T1000 (cell line): ENCODE data around the gene ZNF625.
A peak's percentile ranks its signal among the peaks of the same experiment; 100 is the strongest.

Experiments
- DNase-seq: peaks from one replicate; lab custom pipeline; 2025; ENCODE audit warnings: mixed read lengths; lab: John Stamatoyannopoulos, UW

The ZNF625 gene

DNA sequence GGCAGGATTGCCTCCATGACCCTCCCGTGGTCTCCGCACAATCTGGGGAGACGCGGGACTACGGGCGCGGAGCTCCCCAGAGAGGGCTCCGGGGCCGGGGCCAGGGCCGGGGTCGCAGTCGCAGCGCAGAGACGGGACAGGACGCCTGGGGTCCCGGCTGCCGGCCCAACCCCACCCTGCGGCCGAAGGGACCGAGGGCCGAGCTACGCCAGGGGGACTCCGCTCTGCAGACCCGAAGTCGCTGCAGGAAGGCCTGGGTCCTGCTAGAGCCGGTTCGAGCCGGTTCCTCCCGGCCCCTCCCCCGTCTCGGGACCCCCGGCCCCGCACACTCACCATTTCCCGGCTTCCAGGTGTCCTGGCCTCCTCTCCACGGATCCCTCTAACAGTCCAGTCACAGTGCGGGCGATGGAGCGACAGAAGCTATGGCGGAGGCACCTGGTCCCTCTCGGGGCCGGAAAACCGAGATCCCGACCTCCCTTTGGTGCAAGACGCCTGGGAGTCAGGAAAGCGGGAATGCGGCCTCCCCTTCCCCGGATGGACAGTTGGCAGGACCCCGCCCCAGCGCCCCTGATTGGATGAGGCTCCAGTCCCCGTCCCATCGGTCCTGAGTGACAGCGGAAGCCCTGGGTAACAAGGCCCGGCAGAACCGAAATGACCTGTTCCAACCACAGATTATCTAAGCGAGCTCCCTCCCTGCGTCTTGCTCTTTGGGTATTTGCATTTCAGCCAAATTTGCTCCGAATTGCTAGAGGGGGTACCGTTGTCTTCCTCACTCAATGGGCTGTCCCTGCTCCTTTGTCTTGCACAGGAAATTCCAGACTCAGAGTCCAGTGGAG is at the start of gene ZNF625:
ZNF625 (minus strand) TSS at position 512 of the 836 bp plus-strand sequence; CDS start at position 336, 176 bp downstream.
- peak; percentile 75 for DNase-seq

DNA sequence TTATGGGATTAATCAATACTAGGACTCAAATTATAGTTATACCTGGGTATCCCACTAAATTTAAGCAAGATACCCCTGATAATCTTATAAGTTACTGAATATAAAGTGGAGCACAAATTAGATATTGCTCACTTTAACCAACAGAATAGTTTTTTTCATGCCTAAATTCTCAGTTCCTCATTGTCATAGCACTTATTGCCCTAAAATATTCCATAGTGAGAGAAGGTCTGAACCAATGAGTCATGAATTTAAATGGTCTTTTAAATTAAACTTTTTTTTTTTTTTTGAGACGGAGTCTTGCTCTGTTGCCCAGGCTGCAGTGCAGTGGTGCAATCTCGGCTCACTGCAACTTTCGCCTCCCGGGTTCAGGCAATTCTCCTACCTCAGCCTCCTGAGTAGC is 48.8 kb upstream of the ZNF625 start:
- no peak for DNase-seq

DNA sequence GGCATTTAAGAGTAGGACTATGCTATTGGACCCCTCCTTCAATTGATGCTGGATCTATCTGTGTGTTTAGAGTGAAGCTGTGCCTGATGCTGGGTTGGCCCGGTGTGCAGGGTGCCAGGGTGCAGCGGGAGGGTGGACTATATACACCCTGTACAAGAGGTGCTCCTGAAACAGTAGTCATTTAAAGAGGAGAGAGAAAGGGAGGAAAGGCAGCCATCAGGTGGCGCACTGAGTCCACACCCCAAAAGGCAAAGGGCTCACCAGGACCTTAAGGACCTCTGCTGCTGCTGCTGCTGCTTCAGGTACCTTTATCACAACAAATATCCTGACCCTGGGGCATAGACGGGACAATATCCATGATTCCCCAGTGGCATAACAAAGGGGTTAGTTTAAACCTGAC is 45.7 kb upstream of the ZNF625 start:
- no peak for DNase-seq

DNA sequence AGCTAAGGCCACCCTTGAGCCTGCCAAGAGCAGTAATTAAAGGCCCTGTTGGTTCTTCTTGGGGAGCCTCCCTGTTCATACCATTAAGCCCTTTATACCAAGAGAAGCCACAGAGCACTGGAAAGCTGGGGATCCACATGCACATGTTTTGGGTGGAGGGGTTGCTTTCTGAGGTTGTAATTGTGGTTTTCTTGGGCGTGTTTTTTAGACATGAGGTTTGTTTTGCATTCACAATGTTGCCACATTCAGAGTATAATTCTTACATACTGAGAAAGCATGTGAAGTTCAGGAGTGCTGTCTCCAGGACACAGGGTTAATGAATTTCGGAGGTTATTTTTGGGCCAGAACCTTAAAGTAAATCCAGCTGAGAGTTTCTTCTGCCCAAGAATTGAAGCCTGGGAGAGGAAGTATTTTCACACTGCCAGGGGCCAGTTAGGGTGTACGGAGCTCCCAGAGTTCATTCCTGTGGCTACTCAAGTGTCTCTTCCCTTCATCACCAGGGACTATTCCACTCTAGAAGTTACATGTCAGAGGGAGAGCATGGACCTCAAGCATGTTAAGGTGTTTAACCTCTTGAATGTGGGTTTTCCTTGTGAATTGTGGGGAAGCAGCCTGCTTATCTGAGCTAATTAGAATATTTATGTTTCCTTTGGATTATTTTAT is 43.4 kb upstream of the ZNF625 start:
- no peak for DNase-seq

DNA sequence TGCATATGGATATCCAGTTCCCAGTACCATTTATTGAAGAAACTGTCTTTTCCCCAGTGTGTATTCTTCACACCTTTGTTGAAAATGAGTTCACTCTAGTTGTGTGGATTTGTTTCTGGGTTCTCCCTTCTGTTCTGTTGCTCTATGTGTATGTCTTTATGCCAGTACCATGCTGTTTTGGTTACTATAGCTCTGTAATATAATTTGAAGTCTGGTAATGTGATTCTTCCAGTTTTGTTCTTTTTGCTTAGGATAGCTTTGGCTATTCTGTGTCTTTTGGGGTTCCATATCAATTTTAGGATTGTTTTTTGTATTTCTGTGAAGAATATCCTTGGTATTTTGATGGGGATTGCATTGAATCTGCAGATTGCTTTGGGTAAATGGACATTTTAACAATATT is 41.6 kb upstream of the ZNF625 start:
- DNase-seq: no peak

DNA sequence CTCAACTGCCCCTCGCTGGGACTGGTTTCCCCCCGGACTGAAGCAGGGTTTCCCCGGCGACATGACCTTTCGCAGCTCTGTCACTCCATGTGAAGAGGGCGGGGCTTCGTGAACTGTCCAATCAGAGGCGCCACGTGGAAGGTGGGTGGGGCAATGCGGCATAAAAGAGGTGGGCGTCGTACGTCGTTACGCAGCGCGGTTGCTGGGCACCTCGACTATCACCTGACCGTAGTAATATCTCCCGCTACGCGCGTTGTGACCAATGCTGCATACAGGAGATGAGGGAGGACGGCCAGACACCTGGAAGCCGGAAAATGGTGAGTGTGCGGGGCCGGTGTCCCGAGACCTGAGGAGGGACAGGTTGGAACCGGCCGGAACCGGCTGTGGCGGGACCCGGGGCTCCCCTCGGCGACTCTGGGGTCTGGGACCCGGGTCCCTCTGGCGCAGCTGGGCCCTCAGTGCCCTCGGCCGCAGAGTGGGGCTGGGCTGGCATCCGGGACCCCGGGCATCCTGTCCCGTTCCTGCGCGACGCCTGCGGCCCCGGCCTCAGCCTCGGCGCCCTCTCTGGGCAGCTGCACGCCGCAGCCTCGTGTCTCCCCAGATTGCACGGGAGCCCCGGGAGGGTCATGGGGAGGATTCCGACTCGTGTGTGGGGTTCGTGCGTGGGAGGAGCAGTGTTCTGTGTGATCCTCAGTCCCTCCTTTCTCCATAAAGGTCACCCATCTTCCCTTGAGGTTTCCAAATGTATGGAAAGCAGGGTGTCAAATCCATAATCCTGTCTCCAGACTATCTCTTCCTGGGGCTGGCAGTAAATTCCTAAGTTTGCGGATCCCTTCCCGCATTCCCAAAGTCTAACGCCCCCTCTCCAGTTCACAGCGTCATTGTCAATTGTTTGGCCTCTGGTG is 38.5 kb upstream of the ZNF625 start:
- DNase-seq: peak; percentile 89

DNA sequence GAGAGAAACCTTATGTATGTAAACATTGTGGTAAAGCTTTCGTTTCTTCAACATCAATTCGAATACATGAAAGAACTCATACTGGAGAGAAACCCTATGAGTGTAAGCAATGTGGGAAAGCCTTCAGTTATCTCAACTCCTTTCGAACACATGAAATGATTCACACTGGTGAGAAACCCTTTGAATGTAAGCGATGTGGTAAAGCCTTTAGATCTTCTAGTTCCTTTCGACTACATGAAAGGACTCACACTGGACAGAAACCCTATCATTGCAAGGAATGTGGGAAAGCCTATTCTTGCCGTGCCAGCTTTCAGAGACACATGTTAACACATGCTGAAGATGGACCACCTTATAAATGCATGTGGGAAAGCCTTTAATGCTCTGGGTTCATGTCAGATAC is 31.1 kb upstream of the ZNF625 start:
- DNase-seq: no peak

DNA sequence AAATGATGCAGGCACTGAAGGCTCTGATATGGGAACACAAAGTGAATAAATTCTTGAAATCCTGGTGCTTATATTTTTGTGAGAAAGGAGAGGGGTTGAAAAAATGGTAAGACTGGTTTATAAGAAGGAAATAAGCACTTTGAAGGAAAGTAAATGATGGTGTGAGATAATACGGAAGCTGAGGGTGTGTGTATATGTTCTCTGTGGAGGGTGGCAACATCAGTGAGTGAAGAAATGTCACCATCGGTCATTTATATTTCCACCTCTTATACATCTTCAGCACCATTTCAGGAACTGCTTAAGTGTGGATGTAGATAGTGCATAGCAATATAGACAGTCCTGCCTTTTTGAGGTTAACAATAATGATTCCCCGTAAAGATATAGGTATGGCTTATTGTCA is 23.8 kb upstream of the ZNF625 start:
- no peak for DNase-seq

DNA sequence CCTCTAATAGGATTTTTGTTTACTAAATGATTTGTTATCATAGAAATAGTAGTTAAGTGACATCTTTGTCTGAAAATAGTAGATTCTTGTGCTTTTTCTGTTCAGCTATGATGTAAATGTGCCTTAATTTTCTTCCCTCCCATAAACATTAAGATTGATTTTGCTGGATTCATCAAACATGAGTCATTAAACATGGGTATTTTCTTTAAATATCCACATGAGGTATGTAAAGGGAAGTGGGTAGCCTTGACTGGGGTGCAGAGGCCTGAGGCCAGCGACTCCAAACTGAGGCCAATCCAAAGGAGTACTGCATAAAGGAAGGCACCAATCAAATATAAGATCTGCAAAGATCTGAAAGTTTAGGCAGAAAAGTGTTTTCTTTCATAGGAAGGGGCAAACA is 10.1 kb upstream of the ZNF625 start:
- no peak for DNase-seq

DNA sequence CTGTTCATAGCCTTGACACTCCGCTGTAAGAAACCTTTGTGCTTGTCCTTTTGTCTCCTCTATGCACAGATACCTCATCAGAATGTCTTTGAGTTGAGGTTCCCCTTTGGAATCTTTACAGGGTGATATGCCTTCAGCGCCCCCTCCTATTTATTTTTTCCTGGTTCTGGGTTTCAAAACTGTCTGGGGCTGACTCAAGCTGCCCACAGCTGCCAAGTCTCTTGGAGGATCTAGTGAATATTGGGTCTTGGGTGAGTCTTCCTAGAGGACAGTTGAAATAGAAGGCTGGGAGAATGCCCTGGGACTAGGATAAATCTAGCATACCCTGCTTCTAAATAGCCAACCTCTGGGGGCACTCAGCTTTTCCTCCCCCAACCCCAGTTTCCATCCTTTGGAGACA is 7.3 kb upstream of the ZNF625 start:
- DNase-seq: no peak

DNA sequence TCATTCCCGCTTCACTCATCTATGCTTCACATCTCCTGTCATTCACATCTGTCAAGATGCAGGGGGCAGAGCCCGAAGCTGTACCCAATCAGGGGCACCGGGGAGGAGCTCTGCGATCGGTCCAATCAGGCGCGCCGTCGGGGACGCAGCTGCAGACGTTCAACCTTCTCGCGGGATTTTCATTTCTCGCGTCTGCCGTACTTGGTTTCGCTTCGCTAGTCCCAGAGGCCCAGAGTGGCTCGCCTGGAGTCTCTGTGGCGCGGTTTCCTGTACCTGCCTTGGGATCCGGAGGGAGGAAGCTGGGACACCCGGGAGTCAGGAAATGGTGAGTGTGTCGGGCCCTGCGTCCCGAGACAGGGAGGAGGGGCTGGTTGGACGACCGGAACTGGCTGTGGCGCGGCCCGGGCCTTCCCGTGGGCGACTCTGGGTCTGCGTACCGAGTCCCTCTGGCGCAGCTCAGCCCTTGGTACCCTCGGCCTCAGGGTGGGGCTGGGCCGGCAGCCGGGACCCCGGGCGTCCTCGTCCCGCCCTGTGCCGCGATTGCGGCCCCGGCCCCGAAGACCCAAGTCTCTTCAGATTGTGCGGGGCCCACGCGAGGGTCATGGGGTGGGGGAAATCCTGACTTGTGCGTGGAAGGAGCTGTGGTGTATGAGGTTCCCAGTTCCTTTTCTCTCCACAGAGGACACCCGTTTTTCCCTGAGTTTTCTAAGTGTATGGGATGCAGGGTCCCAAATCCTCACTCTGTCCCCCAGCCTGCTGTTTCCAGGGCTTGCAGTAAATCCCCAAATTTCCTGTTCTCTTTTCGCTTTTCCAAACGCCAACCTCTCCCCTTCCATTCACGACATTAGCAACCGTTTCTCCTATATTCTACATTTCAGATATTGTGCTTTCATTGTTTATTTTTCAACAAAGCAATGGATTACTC is 6.6 kb upstream of the ZNF625 start, which contains the start of gene ZNF136:
ZNF136 (plus strand) TSS at position 215 of the 925 bp plus-strand sequence; CDS start at position 323, 108 bp downstream.
- DNase-seq: peak; percentile 79

DNA sequence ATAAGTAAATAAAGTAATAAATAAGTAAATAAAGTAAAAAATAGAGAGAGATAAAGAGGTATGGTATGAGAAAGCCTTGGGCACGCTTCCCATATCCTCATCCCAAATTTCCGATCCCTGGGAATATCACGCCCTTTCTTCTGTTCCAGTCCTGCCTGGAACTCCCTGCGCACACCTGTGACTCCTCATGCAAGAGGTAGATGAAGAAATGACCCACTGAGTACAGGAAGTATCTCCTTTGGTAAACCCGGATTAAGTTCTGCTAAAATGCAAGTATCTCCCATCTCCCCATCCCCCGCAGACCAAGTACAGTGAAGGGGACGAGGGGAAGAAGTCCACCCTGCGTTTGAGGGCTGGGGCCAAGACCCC is 6.0 kb upstream of the ZNF625 start:
- DNase-seq: no peak

DNA sequence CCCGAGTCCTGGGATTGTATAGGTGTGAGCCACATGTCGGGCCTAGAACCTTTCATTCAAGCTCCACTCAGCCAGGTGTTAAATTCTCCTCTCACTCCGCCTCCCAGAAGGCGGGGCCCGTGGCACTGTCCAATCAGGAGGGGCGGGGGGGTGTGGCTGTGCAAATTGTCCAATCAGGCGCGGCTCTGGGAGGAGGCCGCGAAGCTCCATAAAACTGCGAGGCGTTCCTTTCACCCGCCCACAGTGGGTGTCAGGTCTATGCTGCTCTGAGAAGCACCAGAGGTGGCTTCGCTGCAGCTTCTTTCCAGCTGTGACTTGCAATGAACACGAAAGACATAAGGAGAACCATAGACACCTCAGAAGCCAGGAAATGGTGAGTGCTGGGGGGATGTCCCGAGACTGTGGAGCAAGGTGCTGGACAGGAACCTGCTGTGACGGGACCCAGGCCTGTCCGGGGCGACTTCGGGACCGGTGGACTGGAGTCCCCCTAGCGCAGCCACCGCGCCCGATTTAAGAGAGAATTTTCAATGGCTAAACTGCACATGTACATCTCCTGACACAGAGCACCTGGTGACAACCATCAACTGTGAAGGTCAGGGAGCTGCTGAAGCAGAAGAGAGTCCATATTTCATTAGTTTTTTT is 3.4 kb upstream of the ZNF625 start:
- DNase-seq: no peak

DNA sequence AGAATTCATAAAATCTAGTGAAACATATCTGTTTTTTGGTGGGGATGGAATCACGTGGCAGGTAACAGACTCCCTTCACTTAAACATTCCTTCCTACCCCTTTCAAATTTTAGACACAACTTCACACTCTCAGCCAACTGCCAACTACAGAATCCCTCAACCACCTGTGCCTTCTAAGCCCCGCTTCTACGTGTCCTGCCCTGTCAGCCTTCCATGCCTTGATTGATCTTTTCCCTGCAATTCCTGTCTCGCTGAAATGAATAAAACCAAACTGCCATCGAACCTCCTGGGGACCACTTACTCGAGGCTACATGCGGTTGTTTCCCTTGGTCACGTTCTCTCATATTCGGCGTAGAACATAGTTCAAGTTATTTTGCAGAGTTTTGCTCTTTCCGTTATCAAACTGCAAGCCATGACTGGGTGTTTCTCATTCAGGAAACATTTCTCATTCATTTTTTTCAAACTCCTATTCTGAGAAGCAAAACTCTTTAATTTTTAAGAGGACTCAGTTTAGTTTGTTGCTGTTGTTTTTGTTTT is 1.1 kb downstream of the ZNF625 start:
- DNase-seq: no peak

DNA sequence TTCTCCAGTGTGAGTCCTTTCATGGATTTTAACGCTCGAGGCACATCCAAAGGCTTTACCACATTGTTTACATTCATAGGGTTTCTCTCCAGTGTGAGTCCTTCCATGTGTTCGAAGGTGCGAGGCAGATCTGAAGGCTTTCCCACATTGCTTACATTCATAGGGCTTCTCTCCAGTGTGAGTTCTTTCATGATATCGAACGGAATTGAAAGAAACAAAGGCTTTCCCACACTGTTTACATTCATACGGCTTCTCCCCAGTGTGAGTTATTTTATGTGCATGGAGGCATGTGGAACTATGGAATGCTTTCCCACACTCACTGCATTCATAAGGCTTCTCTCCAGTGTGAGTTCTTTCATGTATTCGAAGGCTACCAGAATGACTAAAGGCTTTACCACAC is 11.2 kb downstream of the ZNF625 start:
- DNase-seq: no peak

DNA sequence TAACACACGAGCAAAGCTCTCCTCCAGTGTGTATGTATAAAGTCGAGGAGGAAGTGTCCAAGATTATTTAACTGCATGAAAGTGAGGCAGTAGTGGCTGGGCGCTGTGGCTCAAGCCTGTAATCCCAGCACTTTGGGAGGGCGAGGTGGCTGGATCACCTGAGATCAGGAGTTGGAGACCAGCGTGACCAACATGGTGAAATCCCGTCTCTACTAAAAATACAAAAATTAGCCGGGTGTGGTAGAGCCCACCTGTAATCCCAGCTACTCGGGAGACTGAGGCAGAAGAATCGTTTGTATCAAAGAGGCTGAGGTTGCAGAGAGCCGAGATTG is 15.2 kb downstream of the ZNF625 start:
- no peak for DNase-seq

DNA sequence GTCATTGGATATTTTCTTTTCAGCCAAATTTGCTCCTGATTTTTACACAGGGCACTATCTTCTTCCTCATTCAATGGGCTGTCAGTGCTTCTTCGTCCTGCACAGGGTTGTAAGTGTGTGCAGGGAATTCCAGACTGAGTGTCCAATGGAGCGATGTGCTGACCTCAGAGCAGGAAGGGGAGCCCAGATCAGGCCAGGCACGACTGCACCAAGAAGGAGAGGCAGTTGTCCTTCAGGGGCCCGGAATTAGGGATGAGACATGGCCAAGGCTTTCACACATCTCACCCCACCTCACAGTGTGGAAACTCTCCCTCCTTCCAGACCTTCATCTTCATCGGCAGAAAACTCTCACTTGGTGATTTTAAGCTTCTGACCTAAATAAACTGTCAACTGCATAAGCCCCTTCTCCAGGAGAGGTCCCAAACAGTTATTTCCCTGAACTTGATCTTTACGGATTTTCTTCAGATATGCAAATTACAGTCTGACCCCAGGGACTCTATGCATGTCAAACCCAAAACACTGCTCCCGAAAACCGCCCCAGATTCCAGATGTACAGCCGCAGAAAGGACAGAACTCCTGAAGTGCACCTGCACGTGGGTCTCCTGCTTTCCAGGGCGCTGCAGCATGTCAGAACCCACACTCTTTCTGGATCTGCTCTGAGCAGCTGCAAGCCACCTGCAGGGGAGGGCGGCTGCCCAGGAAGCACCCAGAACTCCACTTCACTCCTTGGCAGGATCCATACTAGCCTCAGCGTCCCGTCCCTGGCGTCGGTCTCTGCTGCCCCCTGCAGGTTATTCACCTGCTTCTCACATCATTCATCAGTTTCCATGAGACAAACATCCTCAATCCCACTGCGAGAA is 15.8 kb downstream of the ZNF625 start:
- peak; percentile 50 for DNase-seq

DNA sequence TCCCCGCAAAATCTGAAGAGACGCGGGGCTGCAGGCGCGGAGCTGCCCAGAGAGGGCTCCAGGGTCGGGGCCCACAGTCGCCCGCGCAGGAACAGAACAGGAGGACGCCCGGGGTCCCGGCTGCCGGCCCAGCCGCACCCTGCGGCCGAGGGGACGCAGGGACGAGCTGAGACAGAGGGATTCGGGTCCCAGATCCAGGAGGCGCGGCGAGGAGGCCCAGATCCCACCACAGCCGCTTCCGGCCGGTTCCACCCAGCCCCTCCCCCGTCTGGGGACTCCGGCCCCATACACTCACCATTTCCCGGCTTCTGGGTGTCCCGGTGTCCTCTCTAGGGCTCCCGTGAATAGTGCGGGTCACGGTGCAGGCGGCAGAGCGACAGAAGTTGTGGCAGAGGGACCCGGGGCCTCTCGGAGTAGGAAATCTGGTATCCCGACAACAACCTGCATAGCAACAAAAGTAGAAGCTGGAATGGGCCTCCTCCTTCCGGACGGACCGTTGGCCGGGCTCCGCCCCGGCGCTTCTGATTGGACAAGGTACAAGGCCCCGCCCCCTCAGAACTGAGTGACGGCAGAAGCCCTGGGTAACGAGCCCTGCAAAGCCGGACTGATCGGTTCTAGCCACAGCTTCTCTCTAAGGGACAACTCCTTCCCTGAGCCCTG is 16.5 kb downstream of the ZNF625 start, which contains the start of gene ZNF20:
ZNF20 (minus strand) TSS at position 466 of the 660 bp plus-strand sequence; CDS start at position 298, 168 bp downstream.
- DNase-seq: peak; percentile 85

DNA sequence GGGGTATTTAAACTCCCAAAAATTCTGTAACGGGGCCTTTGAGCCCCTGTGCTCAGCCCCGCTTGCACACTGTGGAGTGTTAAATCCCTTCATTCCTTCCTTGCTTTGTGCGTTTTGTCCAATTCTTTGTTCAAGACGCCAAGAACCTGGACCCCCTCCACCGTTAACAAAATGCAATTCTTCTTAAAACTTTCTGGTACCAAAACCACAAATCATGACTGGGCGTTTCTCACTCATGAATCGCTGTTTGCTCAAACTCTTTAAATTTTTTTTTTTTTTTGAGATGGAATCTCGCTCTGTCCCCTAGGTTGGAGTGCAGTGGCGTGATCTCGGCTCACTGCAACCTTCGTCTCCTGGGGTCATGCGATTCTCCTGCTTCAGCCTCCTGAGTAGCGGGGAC is 17.3 kb downstream of the ZNF625 start:
- no peak for DNase-seq
